H9 (cell line): ENCODE results near the gene PTK7. TPM values are rescaled to one million over a fixed set of nuclear protein-coding genes. Genes with fewer than 3 reads are reported as not detected.
A peak's percentile ranks its signal among the peaks of the same experiment; 100 is the strongest.

Source experiments
- DNase-seq: peaks from one replicate; pipeline ENCODE4 v3.0.0-alpha.2; 2017
- H2AFZ ChIP-seq: one replicate; pipeline ENCODE4 v1.6.1; 2013; ENCODE audit warnings: mild to moderate bottlenecking, low read length, control low read depth, moderate library complexity
- H2AK5ac ChIP-seq: 2 replicates; pipeline ENCODE4 v1.6.1; 2013; ENCODE audit warnings: low read length, control low read depth, mixed read lengths; ENCODE audit not compliant: insufficient read length
- H2BK120ac ChIP-seq: one replicate; pipeline ENCODE4 v1.6.1; 2013; ENCODE audit warnings: low read depth, mild to moderate bottlenecking, low read length, control low read depth, inconsistent platforms; ENCODE audit not compliant: poor library complexity, severe bottlenecking
- H2BK12ac ChIP-seq: 2 replicates; pipeline ENCODE4 v1.6.1; 2013; ENCODE audit warnings: low read length, control low read depth, mixed read lengths, low read depth; ENCODE audit not compliant: insufficient read length
- H2BK15ac ChIP-seq: 2 replicates; pipeline ENCODE4 v1.6.1; 2013; ENCODE audit warnings: low read depth, low read length, control low read depth
- H2BK20ac ChIP-seq: one replicate; pipeline ENCODE4 v1.6.1; 2013; ENCODE audit warnings: low read depth, mild to moderate bottlenecking, low read length, control low read depth, inconsistent platforms; ENCODE audit not compliant: poor library complexity, severe bottlenecking
- H2BK5ac ChIP-seq: 2 replicates; pipeline ENCODE4 v1.6.1; 2013; ENCODE audit warnings: low read length, control low read depth, mixed read lengths; ENCODE audit not compliant: insufficient read length
- H3K14ac ChIP-seq: 2 replicates; pipeline ENCODE4 v1.6.1; 2013; ENCODE audit warnings: low read length, control low read depth; ENCODE audit not compliant: insufficient read depth
- H3K18ac ChIP-seq: 2 replicates; pipeline ENCODE4 v1.6.1; 2013; ENCODE audit warnings: low read depth, mild to moderate bottlenecking, mixed read lengths, low read length, control low read depth; ENCODE audit not compliant: insufficient read length
- H3K23ac ChIP-seq: 2 replicates; pipeline ENCODE4 v1.6.1; 2013; ENCODE audit warnings: low read length, control low read depth, mixed read lengths, low read depth; ENCODE audit not compliant: insufficient read length
- H3K23me2 ChIP-seq: 2 replicates; pipeline ENCODE4 v1.6.1; 2013; ENCODE audit warnings: low read depth, mild to moderate bottlenecking, mixed read lengths, low read length, control low read depth; ENCODE audit not compliant: insufficient read length, poor library complexity, severe bottlenecking
- H3K27ac ChIP-seq: 2 replicates; pipeline ENCODE4 v1.5.1; 2013; ENCODE audit warnings: low read length, control low read depth, mixed read lengths, low read depth; ENCODE audit not compliant: insufficient read length
- H3K27me3 ChIP-seq: 2 replicates; pipeline ENCODE4 v1.6.1; 2013; ENCODE audit warnings: low read length, control low read depth, inconsistent platforms; ENCODE audit not compliant: insufficient read depth
- H3K4ac ChIP-seq: 2 replicates; pipeline ENCODE4 v1.6.1; 2013; ENCODE audit warnings: low read depth, mild to moderate bottlenecking, control low read depth, inconsistent platforms, low read length, moderate library complexity
- H3K4me1 ChIP-seq: 2 replicates; pipeline ENCODE4 v1.6.1; 2013; ENCODE audit warnings: low read length, control low read depth, inconsistent platforms; ENCODE audit not compliant: insufficient read depth
- H3K4me2 ChIP-seq: 2 replicates; pipeline ENCODE4 v1.6.1; 2013; ENCODE audit warnings: low read length, control low read depth, mixed read lengths; ENCODE audit not compliant: insufficient read length, insufficient read depth
- H3K56ac ChIP-seq: 2 replicates; pipeline ENCODE4 v1.6.1; 2013; ENCODE audit warnings: low read depth, mild to moderate bottlenecking, mixed read lengths, low read length, control low read depth; ENCODE audit not compliant: insufficient read length
- H3K79me1 ChIP-seq: 2 replicates; pipeline ENCODE4 v1.6.1; 2013; ENCODE audit warnings: low read depth, mild to moderate bottlenecking, moderate library complexity, low read length, control low read depth, inconsistent platforms; ENCODE audit not compliant: insufficient read depth, poor library complexity, severe bottlenecking
- H3K79me2 ChIP-seq: 2 replicates; pipeline ENCODE4 v1.6.1; 2013; ENCODE audit warnings: low read length, control low read depth, inconsistent platforms; ENCODE audit not compliant: insufficient read depth
- H3K9ac ChIP-seq: 2 replicates; pipeline ENCODE4 v1.6.1; 2013; ENCODE audit warnings: low read length, control low read depth, mixed read lengths; ENCODE audit not compliant: insufficient read length; ENCODE audit errors: extremely low read depth
- H3K9me3 ChIP-seq: one replicate; pipeline ENCODE4 v1.6.1; 2013; ENCODE audit warnings: low read depth, low read length, inconsistent platforms; ENCODE audit not compliant: control insufficient read depth
- H3T11ph ChIP-seq: one replicate; pipeline ENCODE4 v1.6.1; 2013; ENCODE audit warnings: mild to moderate bottlenecking, low read length, control low read depth, inconsistent platforms
- H4K20me1 ChIP-seq: one replicate; pipeline ENCODE4 v1.6.1; 2013; ENCODE audit not compliant: control insufficient read depth, insufficient read length, insufficient read depth
- H4K5ac ChIP-seq: 2 replicates; pipeline ENCODE4 v1.6.1; 2013; ENCODE audit warnings: low read depth, mild to moderate bottlenecking, mixed read lengths, low read length, control low read depth; ENCODE audit not compliant: insufficient read length
- H4K8ac ChIP-seq: replicated peaks from 2 replicates; pipeline ENCODE4 v1.6.1; 2013; ENCODE audit warnings: low read length, control low read depth, mixed read lengths, low read depth; ENCODE audit not compliant: insufficient read length
- H4K91ac ChIP-seq: 2 replicates; pipeline ENCODE4 v1.6.1; 2013; ENCODE audit warnings: low read depth, mild to moderate bottlenecking, moderate library complexity, mixed read lengths, low read length, control low read depth; ENCODE audit not compliant: insufficient read length
- H3K27ac Mint-ChIP-seq, 3 experiments: 2 replicates in 2 of 3; 3 replicates in 1 of 3; pipeline ENCODE4 v1.8.0; 2020 to 2021; ENCODE audit warnings: mixed read lengths in 3 of 3, mild to moderate bottlenecking in 1 of 3, moderate library complexity in 1 of 3
- H3K27me3 Mint-ChIP-seq: 2 replicates; pipeline ENCODE4 v1.8.0; 2021; ENCODE audit warnings: low read depth, mild to moderate bottlenecking, moderate library complexity, mixed read lengths
- H3K36me3 Mint-ChIP-seq, 3 experiments: 2 replicates in 2 of 3; 3 replicates in 1 of 3; pipeline ENCODE4 v1.8.0; 2020 to 2021; ENCODE audit warnings: low read depth in 3 of 3, mixed read lengths in 3 of 3; ENCODE audit not compliant: insufficient read depth in 1 of 3
- H3K4me1 Mint-ChIP-seq, 2 experiments: 2 replicates each; pipeline ENCODE4 v1.8.0; 2020; ENCODE audit warnings: mixed read lengths in 2 of 2
- H3K4me3 Mint-ChIP-seq, 2 experiments: 2 replicates in 1 of 2; 3 replicates in 1 of 2; pipeline ENCODE4 v1.8.0; 2020 to 2021; ENCODE audit warnings: mild to moderate bottlenecking in 2 of 2, mixed read lengths in 2 of 2, moderate library complexity in 1 of 2
- H3K9me3 Mint-ChIP-seq, 2 experiments: 2 replicates in 1 of 2; 3 replicates in 1 of 2; pipeline ENCODE4 v1.8.0; 2020; ENCODE audit warnings: mild to moderate bottlenecking in 2 of 2, mixed read lengths in 2 of 2, moderate library complexity in 1 of 2
- CTCF ChIP-seq: fragments of 200-600 bp; sonication (generic); conservative IDR thresholded peaks from 3 replicates; pipeline ENCODE4 v1.8.0; 2021; ENCODE audit warnings: antibody characterized with exemption, mild to moderate bottlenecking
- WGBS: extraction: QIAGEN DNeasy Blood & Tissue Kit; methylation state at CpG from one replicate; pipeline ENCODE4 v1.1.7; 2013; ENCODE audit warnings: missing lambda C conversion rate, low lambda C conversion rate, mixed read lengths; ENCODE audit not compliant: insufficient read length; ENCODE audit errors: extremely low coverage; 5-methylcytosine and 5-hydroxymethylcytosine counted together
- total RNA-seq: library from RNA; stranded (reverse); gene quantifications from 2 replicates; pipeline ENCODE4 v1.2.1, GENCODE V29; 2021

PTK7 gene
- total RNA-seq, 1 experiment from 2014 or later, result 128 TPM

- peaks cover 46 to 61% of the 10 kb centered on the region in 2 experiments for H3K4me1 Mint-ChIP-seq
- H3K4me2 ChIP-seq, result no peak overlapping the region
- H3K79me1 ChIP-seq, result no peaks in the 10 kb centered on the region
- no peak overlapping the region for H2BK20ac ChIP-seq
- H3K14ac ChIP-seq, result no peak overlapping the region
- no peak overlapping the region for H3K4ac ChIP-seq
- H4K5ac ChIP-seq, result no peak overlapping the region
- H3K23me2 ChIP-seq, result no peaks in the 10 kb centered on the region
- no peak overlapping the region for H3K9ac ChIP-seq
- no peaks in the 10 kb centered on the region for H3K9me3 Mint-ChIP-seq
- no peak overlapping the region for H2BK15ac ChIP-seq
- H4K8ac ChIP-seq, result no peak overlapping the region
- peak overlapping the region in 2 of 3 experiments; percentile 27 to 87; a peak in 3 of 7 replicates for H3K27ac Mint-ChIP-seq
- TF ChIP-seq CTCF, result no peak
- H3K36me3 Mint-ChIP-seq, result peaks cover 0 to 7% (median 5%) of the 10 kb centered on the region in 3 experiments; a peak in 4 of 7 replicates
- H3K27ac ChIP-seq, result no peak overlapping the region
- WGBS, result no CpG with 5 or more reads among the region's 1 CpG
- H3K4me1 ChIP-seq, result no peaks in the 10 kb centered on the region
- H3K4me3 Mint-ChIP-seq, result no peak overlapping the region
- H4K91ac ChIP-seq, result no peak overlapping the region
- H2BK5ac ChIP-seq, result no peak overlapping the region
- no peak overlapping the region for H2BK120ac ChIP-seq
- H3K9me3 ChIP-seq, result no peaks in the 10 kb centered on the region
- no peaks in the 10 kb centered on the region for H3K27me3 ChIP-seq
- peaks cover 3% of the 10 kb centered on the region; the same call in 1 of the 2 replicates for H3K79me2 ChIP-seq
- no peak overlapping the region for H2AFZ ChIP-seq
- H2BK12ac ChIP-seq, result no peak overlapping the region
- DNase-seq, result no peak
- no peaks in the 10 kb centered on the region for H4K20me1 ChIP-seq
- no peak overlapping the region for H3K56ac ChIP-seq
- no peak overlapping the region for H3K18ac ChIP-seq
- no peak overlapping the region for H3T11ph ChIP-seq
- no peaks in the 10 kb centered on the region for H3K27me3 Mint-ChIP-seq
- no peak overlapping the region for H2AK5ac ChIP-seq
- no peak overlapping the region for H3K23ac ChIP-seq
Measured at GRCh38 chr6:43125555-43125954, 49.4 kb downstream of the PTK7 start.
